EL (cell line): Measurements from ENCODE around the gene DOCK4.

Experiments used
- DNase-seq: peaks from one replicate; pipeline ENCODE4 v3.0.0-alpha.2; 2016

The DOCK4 gene

GRCh38 chr7:112154690-112155089 lies 51.5 kb downstream of the DOCK4 start:
- no peak for DNase-seq

GRCh38 chr7:112152186-112152585 lies 54.0 kb downstream of the DOCK4 start:
- DNase-seq, result no peak

GRCh38 chr7:112150823-112151641 lies 55.2 kb downstream of the DOCK4 start:
- DNase-seq, result peak; percentile 7

GRCh38 chr7:112149734-112150133 lies 56.5 kb downstream of the DOCK4 start:
- DNase-seq, result no peak

GRCh38 chr7:112147793-112148361 lies 58.3 kb downstream of the DOCK4 start:
- DNase-seq, result no peak

- no peak for DNase-seq
These were observed 61.0 kb downstream of the DOCK4 start for GRCh38 chr7:112145206-112145605.

- no peak for DNase-seq
These were observed 61.7 kb downstream of the DOCK4 start for GRCh38 chr7:112144284-112145059.

GRCh38 chr7:112143582-112143981 lies 62.6 kb downstream of the DOCK4 start:
- DNase-seq, result peak; percentile 51

GRCh38 chr7:112143136-112143535 lies 63.1 kb downstream of the DOCK4 start:
- no peak for DNase-seq

GRCh38 chr7:112140600-112140999 lies 65.6 kb downstream of the DOCK4 start:
- no peak for DNase-seq

GRCh38 chr7:112138938-112139337 lies 67.3 kb downstream of the DOCK4 start:
- DNase-seq, result no peak

GRCh38 chr7:112138325-112138852 lies 67.8 kb downstream of the DOCK4 start:
- no peak for DNase-seq

GRCh38 chr7:112137141-112138101 lies 68.8 kb downstream of the DOCK4 start:
- DNase-seq, result no peak

- DNase-seq, result no peak
These were observed 69.8 kb downstream of the DOCK4 start for GRCh38 chr7:112136271-112137008.

GRCh38 chr7:112135815-112136214 lies 70.4 kb downstream of the DOCK4 start:
- DNase-seq, result no peak

- no peak for DNase-seq
These were observed 72.2 kb downstream of the DOCK4 start for GRCh38 chr7:112134039-112134438.

- DNase-seq, result no peak
These were observed 72.9 kb downstream of the DOCK4 start for GRCh38 chr7:112133328-112133727.

- DNase-seq, result no peak
These were observed 74.0 kb downstream of the DOCK4 start for GRCh38 chr7:112132051-112132694.

- no peak for DNase-seq
These were observed 75.3 kb downstream of the DOCK4 start for GRCh38 chr7:112130729-112131410.

GRCh38 chr7:112129655-112130323 lies 76.4 kb downstream of the DOCK4 start:
- no peak for DNase-seq
